Upper lobe of left lung (tissue), 6 donors: Measurements from ENCODE around the gene PDXDC1. TPM values are rescaled to one million over a fixed set of nuclear protein-coding genes. Genes with fewer than 3 reads are reported as not detected.
"Not testable (repeated sequence)": the region's sequence is repeated elsewhere in the genome, so short reads cannot be mapped to it uniquely, and the experiment has no call there.

Source experiments
- ATAC-seq, 2 donors: fragments of 200-7000 bp; cut with Tn5 transposase; one replicate each; pipeline ENCODE4 v1.9.1; 2022; ENCODE audit warnings: mild to moderate bottlenecking in 2 of 2, moderate library complexity in 2 of 2; ENCODE audit not compliant: low FRiP score in 2 of 2
- DNase-seq, 2 donors: peaks; one replicate each; pipeline ENCODE4 v3.0.0-alpha.2; 2019 to 2020
- H3K27ac ChIP-seq, 4 donors: fragments of 200-600 bp; sonication (generic); one replicate each; pipeline ENCODE4 v1.5.1; 2016 to 2019
- H3K27me3 ChIP-seq, 4 donors: fragments of 200-600 bp; sonication (generic); one replicate each; pipeline ENCODE4 v1.5.1; 2017 to 2019
- H3K36me3 ChIP-seq, 4 donors: fragments of 200-600 bp; sonication (generic); one replicate each; pipeline ENCODE4 v1.5.1; 2016 to 2019
- H3K4me1 ChIP-seq, 4 donors: fragments of 200-600 bp; sonication (generic); one replicate each; pipeline ENCODE4 v1.5.1; 2018 to 2019
- H3K4me3 ChIP-seq, 4 donors: fragments of 200-600 bp; sonication (generic); one replicate each; pipeline ENCODE4 v1.5.1; 2017 to 2019; ENCODE audit warnings: mild to moderate bottlenecking in 2 of 4, moderate library complexity in 1 of 4
- H3K9me3 ChIP-seq, 4 donors: fragments of 200-600 bp; sonication (generic); one replicate each; pipeline ENCODE4 v1.5.1; 2018 to 2019
- WGBS, 2 donors: methylation state at CpG; one replicate each; pipeline ENCODE4 v1.1.5; 2017 to 2018; 5-methylcytosine and 5-hydroxymethylcytosine counted together
- small RNA-seq, 4 donors: library from RNA; depleted of rRNA; stranded (forward); fragments of <200 nt; gene quantifications; one replicate each; pipeline ENCODE3, GENCODE V24; 2016
- total RNA-seq, 6 donors: library from RNA; depleted of rRNA in 4 of 6; stranded (reverse); fragments of >200 nt in 4 of 6; gene quantifications; one replicate each; pipeline versions ENCODE4 v1.1.0 to v1.2.1, GENCODE V29; 2016 to 2021
- donor health status: DM: no; HTN: no; CAD: no; lungs with moderate emphysema.
- donor health status: DM: no; HTN: yes; CAD: no; lungs with severe emphysema.

PDXDC1 gene
- total RNA-seq, 6 donors from 2014 or later = 67.1 to 148 (median 85.2) TPM

GRCh38 chr16:15160571-15160970 is 185.7 kb downstream of the PDXDC1 start:
- 95 to 100% methylated on average over 7 to 8 of the region's 10 CpGs for WGBS, 2 donors
- ATAC-seq, H3K36me3 ChIP-seq, H3K9me3 ChIP-seq, H3K4me1 ChIP-seq, H3K27ac ChIP-seq, H3K27me3 ChIP-seq, H3K4me3 ChIP-seq: not testable (repeated sequence)
- peak in 1 of 2 donors; percentile 62 for DNase-seq

DNA sequence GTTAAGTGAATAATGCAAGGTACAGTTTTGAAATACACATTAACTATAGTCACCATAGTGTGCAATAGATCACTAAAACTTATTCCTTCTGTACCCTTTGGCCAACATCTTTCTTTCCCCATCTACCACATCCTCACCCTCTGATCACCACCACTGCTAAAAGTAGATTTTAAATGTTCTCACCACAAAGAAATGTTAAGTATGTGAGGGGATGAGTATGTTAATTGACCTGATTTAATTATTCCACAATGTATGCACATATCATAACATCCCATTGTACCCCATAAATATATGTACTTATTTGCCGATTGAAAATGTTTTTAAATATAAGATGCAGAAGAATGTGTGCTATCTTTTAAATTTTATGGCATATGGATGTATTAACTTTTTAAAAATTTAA is 188.2 kb downstream of the PDXDC1 start:
- 87 to 93% methylated on average over 1 of the region's 1 CpG for WGBS, 2 donors
- H3K36me3 ChIP-seq, DNase-seq, H3K4me3 ChIP-seq, ATAC-seq, H3K9me3 ChIP-seq, H3K4me1 ChIP-seq, H3K27me3 ChIP-seq, H3K27ac ChIP-seq: not testable (repeated sequence)

DNA sequence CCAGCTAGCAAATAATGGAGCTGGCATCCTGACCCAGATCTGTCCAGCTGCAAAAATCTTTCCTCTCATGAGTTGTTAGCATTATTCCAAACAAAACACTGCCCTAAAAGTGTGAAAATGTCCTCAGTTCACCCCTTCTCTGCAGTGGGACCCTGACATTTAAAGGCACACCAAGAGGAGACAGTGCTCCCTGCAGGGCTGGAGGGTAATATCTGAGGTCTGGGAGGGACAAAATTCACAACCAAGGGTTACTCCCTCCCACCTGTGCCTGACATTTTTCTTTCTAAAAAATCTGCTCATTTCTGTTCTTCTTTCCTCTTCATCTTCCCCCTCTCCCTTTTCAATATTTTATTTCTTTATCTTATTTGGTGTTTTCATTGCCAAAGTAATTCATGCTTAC is 191.4 kb downstream of the PDXDC1 start:
- not testable (repeated sequence) for H3K9me3 ChIP-seq, H3K4me3 ChIP-seq, H3K27me3 ChIP-seq, H3K4me1 ChIP-seq, H3K36me3 ChIP-seq, H3K27ac ChIP-seq, DNase-seq, ATAC-seq

GRCh38 chr16:15168303-15168702 is 193.5 kb downstream of the PDXDC1 start:
- not testable (repeated sequence) for H3K9me3 ChIP-seq, H3K27me3 ChIP-seq, ATAC-seq, H3K4me1 ChIP-seq, H3K4me3 ChIP-seq, H3K27ac ChIP-seq, H3K36me3 ChIP-seq, DNase-seq
- 65 to 72% methylated on average over 3 of the region's 3 CpGs for WGBS, 2 donors

DNA sequence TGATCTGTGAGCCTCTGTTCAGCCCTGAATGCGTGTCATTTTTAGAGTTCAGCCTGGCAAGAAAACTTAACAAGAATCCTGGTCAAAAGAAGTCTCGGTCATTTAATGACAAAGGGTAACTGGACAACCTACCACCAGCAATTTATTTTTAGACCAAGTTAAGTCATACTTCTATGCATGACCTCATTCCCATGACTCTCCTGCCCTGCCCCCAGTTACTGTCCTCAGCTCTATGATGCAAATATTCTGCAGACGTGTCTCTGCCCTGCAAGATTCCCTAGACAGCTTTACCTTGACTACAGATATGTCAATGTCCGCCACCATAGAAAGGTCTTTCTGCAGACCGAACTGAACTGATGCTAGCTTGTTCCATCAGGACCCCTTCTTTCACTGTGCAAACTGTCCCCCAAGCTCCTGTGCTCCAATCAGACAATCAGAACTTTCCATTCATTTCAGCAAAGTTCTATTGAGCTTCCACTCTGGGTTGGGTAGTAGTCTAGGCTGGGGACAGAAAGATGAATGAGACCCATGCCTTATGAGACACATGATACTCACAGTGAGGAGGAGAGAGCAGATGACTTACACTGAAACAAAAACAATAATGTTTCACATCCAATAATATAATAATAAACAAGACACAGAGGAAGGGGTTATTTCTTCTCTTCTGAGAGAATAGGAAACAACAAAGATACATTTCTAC is 194.3 kb downstream of the PDXDC1 start:
- ATAC-seq = peak in 1 of 2 donors; percentile 40
- H3K4me3 ChIP-seq, H3K4me1 ChIP-seq, H3K27me3 ChIP-seq, DNase-seq, H3K36me3 ChIP-seq, H3K9me3 ChIP-seq, H3K27ac ChIP-seq: not testable (repeated sequence)
- WGBS, 2 donors = 73 to 85% methylated on average over 4 of the region's 5 CpGs

- H3K36me3 ChIP-seq, DNase-seq, H3K9me3 ChIP-seq, ATAC-seq, H3K27me3 ChIP-seq, H3K27ac ChIP-seq, H3K4me3 ChIP-seq, H3K4me1 ChIP-seq: not testable (repeated sequence)
- WGBS, 2 donors = 78 to 88% methylated on average over 3 of the region's 3 CpGs
Observed at GRCh38 chr16:15179909-15180308, 205.1 kb downstream of the PDXDC1 start.

GRCh38 chr16:15180946-15181345 is 206.1 kb downstream of the PDXDC1 start:
- not testable (repeated sequence) for H3K9me3 ChIP-seq, ATAC-seq, H3K36me3 ChIP-seq, H3K4me3 ChIP-seq, DNase-seq, H3K27me3 ChIP-seq, H3K4me1 ChIP-seq, H3K27ac ChIP-seq
- WGBS, 2 donors = 72 to 86% methylated on average over 1 of the region's 1 CpG

GRCh38 chr16:15184000-15184399 is 209.2 kb downstream of the PDXDC1 start:
- not testable (repeated sequence) for ATAC-seq, H3K27me3 ChIP-seq, H3K27ac ChIP-seq, DNase-seq, H3K36me3 ChIP-seq, H3K4me3 ChIP-seq, H3K9me3 ChIP-seq, H3K4me1 ChIP-seq
- WGBS, 2 donors = 67% methylated on average over 1 of the region's 1 CpG; no CpG with 5 or more reads in 1 of the 2 donors

Small RNA genes lying within 50 kb of the gene (small RNA-seq; reads per million reads assigned to genes)
- 0 reads per million in 4 donors for gene AC138932.4
- 0 reads per million in 4 donors for gene MIR1972-1
- 0 reads per million in 4 donors for gene MIR3180-4
- gene MIR6511A1 = 0 reads per million in 4 donors
- 0 reads per million in 4 donors for gene MIR6770-1
- gene RF00019 = 0 reads per million in 4 donors

Other genes starting within 250 kb of the PDXDC1 start
- gene NPIPA2, start 232.5 kb upstream of the PDXDC1 start, total RNA-seq = 1 to 10 TPM in 4 of 6 donors, not detected in 2; 1.2 to 8.4 (median 2.4) TPM
- gene NOMO1, start 141.3 kb upstream of the PDXDC1 start, total RNA-seq = 10 to 100 TPM; 16.8 to 72.9 (median 45.3) TPM
- gene NPIPA1, start 37.6 kb upstream of the PDXDC1 start, total RNA-seq = 100 to 1,000 TPM in 2 of 6 donors, 10 to 100 TPM in 4; 49.3 to 189 (median 79.1) TPM
- gene NTAN1, start 81.0 kb downstream of the PDXDC1 start, total RNA-seq = 10 to 100 TPM; 28.5 to 40.3 (median 36.1) TPM
- gene RRN3, start 119.2 kb downstream of the PDXDC1 start, total RNA-seq = 10 to 100 TPM; 13.7 to 23.6 (median 22.3) TPM